Type B pancreatic cell (in vitro differentiated cells): ENCODE measurements around the gene VCX3A. TPM values are rescaled to one million over a fixed set of nuclear protein-coding genes. Genes with fewer than 3 reads are reported as not detected.
A peak's percentile ranks its signal among the peaks of the same experiment; 100 is the strongest.
"Not testable (repeated sequence)": the region's sequence is repeated elsewhere in the genome, so short reads cannot be mapped to it uniquely, and the experiment has no call there.

Source experiments
- DNase-seq: peaks from one replicate; pipeline ENCODE4 v3.0.0; 2021; ENCODE audit warnings: mixed read lengths; ENCODE audit not compliant: unreplicated experiment; ENCODE audit errors: extremely low spot score
- H3K27ac Mint-ChIP-seq: 2 replicates; pipeline ENCODE4 v1.8.0; 2021; ENCODE audit warnings: mild to moderate bottlenecking, mixed read lengths
- H3K27me3 Mint-ChIP-seq: 2 replicates; pipeline ENCODE4 v1.8.0; 2021; ENCODE audit warnings: mixed read lengths
- H3K36me3 Mint-ChIP-seq: 2 replicates; pipeline ENCODE4 v1.8.0; 2021; ENCODE audit warnings: mixed read lengths
- H3K4me1 Mint-ChIP-seq: one replicate; pipeline ENCODE4 v1.8.0; 2021; ENCODE audit warnings: mixed read lengths; ENCODE audit not compliant: unreplicated experiment
- H3K4me3 Mint-ChIP-seq: 2 replicates; pipeline ENCODE4 v1.8.0; 2021; ENCODE audit warnings: mild to moderate bottlenecking, mixed read lengths
- H3K9me3 Mint-ChIP-seq: 2 replicates; pipeline ENCODE4 v1.8.0; 2021; ENCODE audit warnings: mixed read lengths
- CTCF ChIP-seq: fragments of 200-600 bp; sonication (generic); conservative IDR thresholded peaks from 2 replicates; pipeline ENCODE4 v1.5.0; 2021; ENCODE audit warnings: antibody characterized with exemption, mild to moderate bottlenecking
- long read RNA-seq: library from polyadenylated mRNA; unstranded; transcript quantifications from one replicate; pipeline ENCODE4 v2.0.0, GENCODE V29; 2020
- total RNA-seq: library from RNA; stranded (reverse); gene quantifications from 2 replicates; pipeline ENCODE4 v1.2.1, GENCODE V29; 2021; ENCODE audit warnings: low replicate concordance

The VCX3A gene
- not detected in 2 replicates for total RNA-seq
- long read RNA-seq, result 0 reads

- H3K27ac Mint-ChIP-seq, H3K36me3 Mint-ChIP-seq, H3K9me3 Mint-ChIP-seq, DNase-seq, H3K4me1 Mint-ChIP-seq, H3K27me3 Mint-ChIP-seq, H3K4me3 Mint-ChIP-seq: not testable (repeated sequence)
Observed at GRCh38 chrX:6535018-6535417, at the start of gene VCX3A. TSS of gene VCX3A (minus strand) at chrX:6535118. CDS start at chrX:6534497, 621 bp downstream.

- H3K4me1 Mint-ChIP-seq, result no peaks in the 10 kb centered on the region
- no peaks in the 10 kb centered on the region for H3K9me3 Mint-ChIP-seq
- DNase-seq, result no peak
- peak; percentile 64 for TF ChIP-seq CTCF
- no peaks in the 10 kb centered on the region for H3K27me3 Mint-ChIP-seq
- H3K4me3 Mint-ChIP-seq, result no peak overlapping the region
- H3K36me3 Mint-ChIP-seq, result no peaks in the 10 kb centered on the region
- no peak overlapping the region for H3K27ac Mint-ChIP-seq
Observed at GRCh38 chrX:6574762-6575161, 39.8 kb upstream of the VCX3A start.

- Mint-ChIP-seq H3K27ac (no peak overlapping the region), H3K4me3 (no peak overlapping the region), H3K4me1 (no peaks in the 10 kb centered on the region), H3K9me3 (no peaks in the 10 kb centered on the region), H3K27me3 (no peaks in the 10 kb centered on the region), H3K36me3 (no peaks in the 10 kb centered on the region)
- no peak for TF ChIP-seq CTCF
- DNase-seq, result no peak
Observed at GRCh38 chrX:6568031-6568430, 33.1 kb upstream of the VCX3A start.

GRCh38 chrX:6558979-6559378, 24.1 kb upstream of the VCX3A start:
- TF ChIP-seq CTCF, result no peak
- Mint-ChIP-seq H3K4me1 (no peaks in the 10 kb centered on the region), H3K27me3 (peaks cover 3% of the 10 kb centered on the region), H3K9me3 (peaks cover 11% of the 10 kb centered on the region), H3K36me3 (no peaks in the 10 kb centered on the region), H3K27ac (no peak overlapping the region), H3K4me3 (no peak overlapping the region)
- no peak for DNase-seq

GRCh38 chrX:6557690-6558089, 22.8 kb upstream of the VCX3A start:
- no peaks in the 10 kb centered on the region for H3K4me1 Mint-ChIP-seq
- no peaks in the 10 kb centered on the region for H3K36me3 Mint-ChIP-seq
- no peak overlapping the region for H3K27ac Mint-ChIP-seq
- H3K4me3 Mint-ChIP-seq, result no peak overlapping the region
- TF ChIP-seq CTCF, result no peak
- DNase-seq, result no peak
- peaks cover 3% of the 10 kb centered on the region for H3K27me3 Mint-ChIP-seq
- peaks cover 11% of the 10 kb centered on the region for H3K9me3 Mint-ChIP-seq

GRCh38 chrX:6550999-6551398, 16.1 kb upstream of the VCX3A start:
- Mint-ChIP-seq H3K9me3 (peaks cover 11% of the 10 kb centered on the region), H3K27ac (no peak overlapping the region), H3K27me3 (peaks cover 5% of the 10 kb centered on the region), H3K4me3 (no peak overlapping the region), H3K4me1 (no peaks in the 10 kb centered on the region), H3K36me3 (no peaks in the 10 kb centered on the region)
- no peak for DNase-seq
- no peak for TF ChIP-seq CTCF
